PFSK-1 (cell line): ENCODE data around the gene ABT1.

Experiments
- FOXP2 ChIP-seq: optimal IDR thresholded peaks from 2 replicates; pipeline ENCODE3; 2011; ENCODE audit warnings: borderline replicate concordance, control low read depth, inconsistent platforms; ENCODE audit not compliant: insufficient read depth; ENCODE audit errors: extremely low read length, extremely low read depth
- POLR2AphosphoS5 ChIP-seq: IDR thresholded peaks from 2 replicates; pipeline ENCODE4 v1.6.1; 2012; ENCODE audit warnings: low read depth, mild to moderate bottlenecking, control low read depth, low read length, moderate library complexity
- SIN3A ChIP-seq: IDR thresholded peaks from 2 replicates; pipeline ENCODE4 v1.6.1; 2012; ENCODE audit warnings: mild to moderate bottlenecking, low read length, moderate library complexity, borderline replicate concordance; ENCODE audit not compliant: insufficient read depth
- TAF1 ChIP-seq: IDR thresholded peaks from 2 replicates; pipeline ENCODE4 v1.6.1; 2012; ENCODE audit warnings: low read length, control low read depth, borderline replicate concordance; ENCODE audit not compliant: insufficient read depth
- TF ChIP-seq, protein P1 (sequence below), 2 experiments: IDR thresholded peaks; 2 replicates each; pipeline versions ENCODE4 v1.6.1 to v1.8.0; 2011 to 2012; ENCODE audit warnings: low read depth in 2 of 2, low read length in 2 of 2, control low read depth in 1 of 2, inconsistent platforms in 1 of 2, mild to moderate bottlenecking in 1 of 2, moderate library complexity in 1 of 2; ENCODE audit not compliant: insufficient read depth in 1 of 2

DNA sequence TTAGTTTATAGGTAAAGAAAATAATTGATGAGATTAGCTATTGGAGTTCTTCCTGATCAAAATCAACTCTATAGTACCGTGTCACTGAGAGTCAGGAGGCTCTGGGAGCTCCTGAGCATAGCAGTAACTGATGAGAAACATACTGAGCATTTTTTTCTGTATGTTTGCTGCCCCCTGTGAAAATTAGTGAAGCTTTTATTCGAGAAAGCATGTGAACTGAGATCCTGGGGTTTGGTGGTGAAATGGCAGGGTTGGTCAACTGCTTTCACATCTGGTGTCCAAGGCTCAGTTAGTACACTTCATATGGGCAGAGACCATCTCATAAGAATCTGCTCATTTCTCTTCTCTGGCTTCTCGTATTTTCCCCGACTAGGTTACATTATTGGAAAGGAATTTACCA lies 4.1 kb upstream of the ABT1 start:
- TF ChIP-seq POLR2AphosphoS5 (no peak), SIN3A (no peak), TAF1 (no peak), FOXP2 (no peak)
- TF ChIP-seq, protein P1, sequence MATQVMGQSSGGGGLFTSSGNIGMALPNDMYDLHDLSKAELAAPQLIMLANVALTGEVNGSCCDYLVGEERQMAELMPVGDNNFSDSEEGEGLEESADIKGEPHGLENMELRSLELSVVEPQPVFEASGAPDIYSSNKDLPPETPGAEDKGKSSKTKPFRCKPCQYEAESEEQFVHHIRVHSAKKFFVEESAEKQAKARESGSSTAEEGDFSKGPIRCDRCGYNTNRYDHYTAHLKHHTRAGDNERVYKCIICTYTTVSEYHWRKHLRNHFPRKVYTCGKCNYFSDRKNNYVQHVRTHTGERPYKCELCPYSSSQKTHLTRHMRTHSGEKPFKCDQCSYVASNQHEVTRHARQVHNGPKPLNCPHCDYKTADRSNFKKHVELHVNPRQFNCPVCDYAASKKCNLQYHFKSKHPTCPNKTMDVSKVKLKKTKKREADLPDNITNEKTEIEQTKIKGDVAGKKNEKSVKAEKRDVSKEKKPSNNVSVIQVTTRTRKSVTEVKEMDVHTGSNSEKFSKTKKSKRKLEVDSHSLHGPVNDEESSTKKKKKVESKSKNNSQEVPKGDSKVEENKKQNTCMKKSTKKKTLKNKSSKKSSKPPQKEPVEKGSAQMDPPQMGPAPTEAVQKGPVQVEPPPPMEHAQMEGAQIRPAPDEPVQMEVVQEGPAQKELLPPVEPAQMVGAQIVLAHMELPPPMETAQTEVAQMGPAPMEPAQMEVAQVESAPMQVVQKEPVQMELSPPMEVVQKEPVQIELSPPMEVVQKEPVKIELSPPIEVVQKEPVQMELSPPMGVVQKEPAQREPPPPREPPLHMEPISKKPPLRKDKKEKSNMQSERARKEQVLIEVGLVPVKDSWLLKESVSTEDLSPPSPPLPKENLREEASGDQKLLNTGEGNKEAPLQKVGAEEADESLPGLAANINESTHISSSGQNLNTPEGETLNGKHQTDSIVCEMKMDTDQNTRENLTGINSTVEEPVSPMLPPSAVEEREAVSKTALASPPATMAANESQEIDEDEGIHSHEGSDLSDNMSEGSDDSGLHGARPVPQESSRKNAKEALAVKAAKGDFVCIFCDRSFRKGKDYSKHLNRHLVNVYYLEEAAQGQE (IDR thresholded peaks at IDR 0.05; ENCODE audit: insufficient read depth in 1 of 2, low read depth in 2 of 2, low read length in 2 of 2), result no peak
